GM04504 (cell line): ENCODE measurements around the gene MMP26.

ENCODE experiments used
- DNase-seq: peaks from one replicate; pipeline ENCODE4 v3.0.0-alpha.2; 2012; ENCODE audit warnings: low read depth

MMP26 gene

DNA sequence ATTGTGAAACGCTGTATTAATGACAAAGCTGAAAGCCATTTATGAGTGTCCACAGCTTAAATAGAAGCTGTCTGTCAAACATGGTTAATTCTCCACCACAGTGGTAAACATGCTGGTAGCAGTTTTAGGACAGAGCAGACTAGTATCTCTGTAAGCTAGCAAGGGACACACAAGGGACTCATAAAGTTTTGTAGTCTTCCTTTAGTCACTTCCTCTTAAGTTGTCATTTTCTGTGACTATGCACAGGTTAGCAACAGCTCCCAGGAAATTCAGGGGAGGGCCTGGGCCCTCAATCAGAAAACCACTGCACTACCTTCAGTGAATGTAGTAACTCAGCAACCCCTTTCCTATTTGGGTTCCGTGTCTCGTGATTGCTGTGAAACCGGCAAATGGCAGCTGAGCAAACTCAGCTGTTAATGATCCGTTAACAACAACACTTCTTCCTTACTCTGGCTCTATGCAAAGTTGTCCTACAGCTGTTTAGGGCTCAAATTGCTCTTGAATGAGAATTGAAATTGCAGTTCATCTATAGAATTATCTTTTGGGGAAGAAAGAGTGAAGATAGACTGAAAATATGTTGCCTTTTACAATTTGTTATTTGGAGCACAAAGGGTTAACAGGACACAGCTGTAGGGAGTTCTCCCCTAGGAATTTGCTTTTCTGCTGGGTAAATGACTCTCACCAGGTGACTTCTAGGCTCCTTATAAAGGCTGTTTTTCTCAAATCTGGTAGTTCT is at the start of gene MMP26:
Gene MMP26 (plus strand): TSS at position 731 of the 736 bp plus-strand sequence.
- no peak for DNase-seq

DNA sequence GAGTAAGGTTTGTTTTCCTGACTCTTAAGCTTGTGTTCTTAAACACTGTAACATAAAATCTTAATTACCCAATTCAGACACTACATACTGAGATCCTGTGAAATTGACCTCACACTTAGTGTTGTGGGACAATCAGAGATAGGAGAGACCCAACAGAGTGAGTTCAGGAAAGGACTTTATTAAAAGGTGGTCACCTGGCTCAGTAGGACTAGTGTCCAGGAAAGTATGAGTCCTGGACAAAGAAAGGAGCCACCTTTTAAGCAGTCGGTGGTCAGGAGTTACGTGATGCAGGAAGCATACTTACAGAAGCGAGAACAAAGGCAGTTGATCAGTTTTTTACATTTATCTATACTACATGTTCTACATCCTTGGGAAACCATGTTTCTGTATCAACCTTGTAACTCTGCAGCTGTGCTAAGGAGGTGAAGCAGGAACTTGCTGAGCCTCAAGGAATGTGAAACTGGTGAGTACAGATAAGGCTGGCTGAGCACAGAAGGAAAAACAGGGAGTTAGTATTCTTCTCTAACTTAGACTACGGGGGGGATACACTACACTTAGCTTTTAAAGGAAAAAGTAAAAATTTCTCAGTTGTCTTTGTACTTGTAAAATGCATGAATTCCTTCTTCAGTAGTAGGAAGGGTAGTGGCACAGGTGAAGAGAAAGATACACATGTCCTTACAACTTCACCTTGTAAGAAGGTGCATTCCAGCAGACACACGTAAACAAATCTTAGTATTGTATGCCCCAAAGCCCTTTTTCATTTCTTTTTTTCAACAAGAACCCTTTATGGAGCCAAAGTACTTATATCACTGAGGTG is 45.7 kb upstream of the MMP26 start:
- DNase-seq = no peak

DNA sequence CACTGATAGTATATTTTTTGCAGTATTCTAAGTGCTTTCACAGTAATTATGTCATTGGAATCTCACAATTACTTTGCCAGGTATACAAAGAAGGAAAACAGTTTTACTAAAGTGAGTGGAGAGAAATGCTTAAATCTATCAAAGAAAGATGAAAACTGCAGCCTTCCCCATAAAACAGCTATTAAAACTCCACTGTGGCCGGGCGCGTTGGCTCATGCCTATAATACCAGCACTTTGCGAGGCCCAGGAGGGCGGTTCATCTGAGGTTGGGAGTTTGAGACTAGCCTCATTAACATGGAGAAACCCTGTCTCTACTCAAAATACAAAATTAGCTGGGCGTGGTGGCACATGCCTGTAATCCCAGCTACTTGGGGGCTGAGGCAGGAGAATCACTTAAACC is 41.7 kb upstream of the MMP26 start:
- DNase-seq = no peak

DNA sequence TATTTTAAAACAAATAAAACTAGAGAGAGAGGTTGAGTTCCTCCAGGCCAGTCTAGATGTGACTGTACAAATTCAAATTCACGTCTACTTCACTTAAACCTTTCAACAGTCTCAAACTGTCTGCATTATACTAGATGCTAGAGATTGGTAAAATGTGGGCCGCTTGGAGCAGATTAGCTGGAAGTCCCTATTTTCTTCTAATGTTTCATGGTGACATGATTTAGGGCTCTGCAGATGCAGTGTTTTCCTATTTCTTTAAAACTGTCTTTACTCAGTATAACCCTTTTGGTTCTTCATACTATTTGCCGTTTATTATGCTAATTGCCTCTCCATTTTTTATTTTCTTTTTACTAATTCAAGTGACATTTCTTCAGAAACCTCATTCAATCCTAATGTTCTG is 40.4 kb upstream of the MMP26 start:
- no peak for DNase-seq

DNA sequence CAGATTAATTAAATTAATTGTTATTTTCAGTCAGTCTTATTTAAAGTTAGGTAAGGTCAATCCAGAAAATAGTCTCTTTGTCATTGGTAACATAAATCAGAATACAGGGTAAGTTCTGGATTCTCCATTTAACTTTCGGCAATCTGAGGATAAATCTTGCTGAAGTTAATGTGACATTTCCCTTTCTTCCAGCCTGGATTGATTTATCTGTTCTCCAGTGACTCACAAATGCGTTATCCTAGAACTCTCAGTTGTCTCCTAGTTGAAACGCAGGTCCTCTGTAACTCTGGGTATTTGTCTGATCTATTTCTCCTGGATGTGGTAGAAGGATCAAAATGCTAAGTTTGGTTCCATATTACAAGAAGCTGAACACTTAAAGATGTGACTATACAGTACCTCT is 39.8 kb upstream of the MMP26 start:
- DNase-seq = no peak

DNA sequence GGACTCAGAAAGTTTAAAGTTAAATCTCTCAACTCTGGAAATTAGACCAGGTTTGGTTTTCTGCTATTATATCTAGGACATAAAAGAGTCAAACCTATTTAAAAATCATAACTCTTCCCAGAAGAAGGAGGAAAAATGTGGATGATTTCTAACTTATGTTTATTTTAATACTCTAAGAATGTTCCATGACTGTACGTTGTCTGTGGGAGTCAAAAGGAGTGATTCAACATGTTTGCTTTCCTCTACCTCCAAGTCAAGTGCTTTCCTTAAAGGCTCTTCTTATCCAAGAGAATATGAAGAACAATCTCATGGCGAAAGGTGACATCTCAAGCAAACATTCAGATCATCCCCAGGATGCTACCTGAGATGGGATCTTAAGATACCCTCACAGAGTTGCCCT is 39.2 kb upstream of the MMP26 start:
- DNase-seq = no peak

DNA sequence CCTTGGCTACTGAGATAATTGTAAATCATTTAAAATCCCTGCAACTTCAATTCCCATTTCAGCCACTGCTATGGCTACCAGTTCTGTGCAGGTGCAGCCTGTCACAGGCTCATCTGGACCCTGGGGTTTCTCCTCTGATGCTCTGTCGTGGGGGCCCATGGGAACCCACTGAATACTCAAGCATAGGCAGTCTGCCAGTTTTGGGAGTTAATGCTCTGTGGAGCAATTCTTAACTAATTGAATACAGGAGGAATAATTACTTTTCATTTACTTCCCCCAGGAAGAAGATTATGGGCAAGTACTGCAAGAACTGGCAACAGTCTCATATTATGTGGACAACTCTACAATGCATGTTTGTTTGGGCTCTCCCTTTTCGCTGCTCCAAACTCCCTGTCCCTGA is 32.8 kb upstream of the MMP26 start:
- DNase-seq = no peak

DNA sequence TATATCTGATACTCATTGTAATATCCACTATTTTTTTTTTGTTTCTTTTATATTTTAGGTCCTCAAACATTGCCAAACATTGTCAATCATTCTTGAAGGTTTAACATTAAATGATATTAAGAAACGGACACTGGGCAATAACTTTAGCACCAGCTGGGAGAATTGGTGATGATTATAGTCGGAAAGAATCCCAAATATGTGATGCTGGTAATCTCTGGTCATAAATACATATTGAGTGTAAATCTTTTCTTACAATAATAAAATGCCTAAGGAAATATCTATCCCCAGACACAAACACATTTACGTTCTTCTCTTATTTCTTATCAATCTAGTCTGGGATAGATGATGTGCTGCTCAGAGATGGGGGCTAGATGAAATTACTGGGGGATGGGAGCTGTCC is 32.1 kb upstream of the MMP26 start:
- DNase-seq = no peak

DNA sequence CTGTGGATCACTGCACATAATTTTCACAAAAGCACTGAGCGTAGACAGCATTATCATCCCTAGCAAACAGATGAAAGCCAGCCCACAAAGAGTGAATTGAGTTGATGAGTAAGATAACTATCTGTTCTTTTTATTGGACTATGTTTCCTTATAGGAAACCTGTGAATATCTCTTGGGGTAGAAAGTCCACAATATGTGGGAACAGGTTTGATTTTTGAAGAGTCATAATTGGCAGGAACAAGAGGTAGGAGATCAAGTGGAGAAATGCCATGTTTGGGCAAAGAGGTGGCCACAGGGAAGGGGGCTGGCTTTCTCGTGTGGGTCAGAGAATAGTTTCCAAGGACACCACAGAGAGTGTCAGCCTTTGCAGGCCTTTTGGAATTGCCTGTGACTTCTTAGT is 30.8 kb upstream of the MMP26 start:
- DNase-seq = no peak

DNA sequence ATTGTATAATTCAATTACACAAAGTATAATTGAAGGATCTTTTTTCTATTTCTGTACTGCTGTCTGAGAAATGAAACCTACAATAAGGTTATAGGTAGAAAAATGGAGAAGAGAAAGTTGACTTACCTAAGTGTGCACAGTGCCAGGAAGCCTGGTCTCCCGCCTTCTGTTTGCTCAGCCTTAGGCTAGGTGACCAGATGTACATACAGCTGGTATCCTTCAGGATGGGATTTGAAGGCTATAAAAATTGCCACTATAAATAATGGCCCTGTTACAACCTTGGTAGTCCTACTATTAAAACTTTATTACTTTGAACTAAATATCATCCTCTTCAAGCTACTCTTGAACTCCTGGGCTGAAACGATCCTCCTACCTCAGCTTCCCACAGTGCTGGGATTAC is 26.6 kb upstream of the MMP26 start:
- DNase-seq = no peak

DNA sequence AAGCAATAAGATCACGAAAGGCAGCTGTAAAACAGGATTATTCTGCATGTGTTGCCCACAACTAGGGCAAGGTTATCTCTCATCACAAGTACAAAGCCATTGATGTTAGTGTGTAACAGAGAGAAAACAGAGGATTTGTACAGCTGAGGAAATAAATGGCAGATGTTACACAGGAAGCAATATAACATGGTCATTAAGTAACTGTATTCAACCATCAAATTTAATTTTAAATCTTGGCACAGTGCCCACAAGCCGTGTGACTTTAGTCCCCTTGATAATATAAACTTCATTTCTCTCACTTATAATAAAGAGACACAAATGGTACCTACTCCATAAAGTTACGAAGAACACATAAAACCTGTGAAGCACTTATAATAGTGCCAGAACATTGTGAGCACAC is 24.2 kb upstream of the MMP26 start:
- no peak for DNase-seq

DNA sequence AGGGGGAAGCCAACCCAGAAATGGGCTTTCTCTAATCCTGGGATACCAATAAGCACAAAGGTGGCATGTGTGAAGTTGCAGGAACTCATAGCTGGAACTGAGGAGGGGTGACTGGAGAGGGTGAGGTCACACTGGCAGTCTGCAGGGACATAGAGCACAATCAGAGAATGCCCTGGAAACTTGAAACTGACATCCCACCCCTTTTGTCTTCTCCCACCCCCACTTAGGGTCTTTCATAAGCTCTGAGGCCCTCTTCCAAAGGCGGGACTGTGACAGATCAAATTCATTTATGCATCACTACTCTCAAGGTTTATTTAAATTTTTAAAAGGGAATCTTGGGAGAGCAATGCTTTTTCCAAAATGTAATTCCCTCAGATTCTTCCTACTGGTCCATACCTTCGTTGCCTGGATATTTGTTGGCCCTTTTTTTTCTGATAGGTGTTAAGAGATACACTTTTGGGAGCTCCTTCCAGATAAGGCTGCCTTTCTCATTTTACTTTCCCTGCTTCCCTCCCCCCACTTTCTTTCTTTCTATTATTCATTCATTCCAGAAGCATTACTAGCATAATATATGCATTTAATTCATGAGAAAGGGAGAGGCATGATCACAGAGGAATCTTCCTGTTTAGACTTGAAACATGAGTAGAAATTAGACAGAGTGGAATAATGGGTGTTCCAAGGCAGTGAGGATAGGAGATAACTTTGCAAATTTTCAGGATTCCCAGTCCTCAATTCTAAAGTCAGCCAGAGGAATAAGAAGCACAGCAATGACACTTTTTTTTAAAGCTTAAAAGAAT is 21.8 kb upstream of the MMP26 start:
- no peak for DNase-seq

DNA sequence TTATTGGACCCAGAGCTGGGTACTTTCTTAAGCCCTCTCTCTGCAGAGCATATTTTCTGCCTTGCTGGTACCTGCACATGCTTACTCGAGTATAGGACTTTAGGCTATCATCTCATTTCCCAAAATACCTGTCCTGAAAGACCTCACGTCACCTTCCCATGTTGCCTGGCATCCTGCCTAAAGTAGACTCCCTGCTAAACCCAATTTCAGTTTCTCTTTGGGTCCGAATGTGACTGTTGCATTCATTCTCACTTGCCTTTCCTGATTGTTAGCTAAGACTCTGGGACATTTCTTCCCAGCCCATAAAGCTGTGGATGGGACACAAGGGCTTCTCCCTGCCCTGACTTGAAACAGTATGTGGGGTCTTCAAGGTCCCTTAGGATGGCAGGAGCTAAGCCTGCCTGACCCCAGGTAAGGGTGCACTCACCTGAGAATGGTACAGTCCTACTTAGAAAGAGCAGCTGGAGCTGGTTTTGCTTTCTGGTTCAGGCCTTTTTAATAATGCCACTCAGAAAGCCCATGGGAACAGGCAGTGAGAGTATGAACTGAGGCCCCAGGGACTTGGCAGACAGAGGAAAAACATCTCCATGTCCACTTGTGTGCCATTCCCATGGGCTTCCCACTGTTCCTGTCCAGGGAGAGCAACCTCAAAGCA is 19.8 kb upstream of the MMP26 start:
- no peak for DNase-seq

DNA sequence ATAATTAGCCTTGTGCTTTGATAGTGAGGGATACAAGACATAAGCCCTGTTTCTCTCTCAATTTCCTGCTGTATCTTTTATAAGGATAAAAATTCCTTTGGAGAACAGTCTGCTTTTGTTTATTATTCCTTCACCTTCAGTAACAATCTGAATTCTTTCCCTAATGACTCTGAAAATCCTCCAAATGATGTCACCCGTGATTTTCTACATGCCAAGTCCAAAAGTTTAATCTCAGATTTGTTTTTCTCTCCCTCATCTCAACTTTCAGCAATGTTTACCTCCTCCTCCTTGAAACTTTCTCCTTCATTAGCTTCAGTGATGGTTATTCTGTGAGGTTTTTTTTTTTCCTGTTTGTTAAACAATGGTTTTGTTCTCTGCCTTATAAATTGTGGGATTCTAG is 9.1 kb upstream of the MMP26 start:
- DNase-seq = no peak

DNA sequence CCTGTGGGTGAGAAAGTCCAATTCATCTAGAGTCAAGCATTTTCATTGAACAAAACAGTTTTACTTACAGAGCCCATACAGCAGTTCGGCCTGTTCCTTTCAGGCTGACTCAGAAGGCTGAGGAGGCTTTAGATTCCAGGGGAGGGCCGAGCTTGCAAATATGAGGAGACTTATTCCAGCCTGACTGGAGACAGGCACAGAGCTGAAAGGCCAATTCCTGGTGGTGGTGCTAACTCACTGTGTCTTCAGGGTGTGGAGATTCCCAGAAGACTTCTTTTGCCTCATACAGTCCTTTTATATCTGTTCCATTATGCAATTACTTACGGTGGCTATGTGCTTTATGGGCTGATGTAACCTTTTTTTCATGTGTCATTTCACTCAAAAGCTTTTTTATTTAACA is 7.0 kb upstream of the MMP26 start, which contains the start of gene OR51E2:
Gene OR51E2 (minus strand): TSS at position 269 of the 400 bp plus-strand sequence. CDS start 15,142 bp downstream, outside the sequence.
- DNase-seq = peak; percentile 3

DNA sequence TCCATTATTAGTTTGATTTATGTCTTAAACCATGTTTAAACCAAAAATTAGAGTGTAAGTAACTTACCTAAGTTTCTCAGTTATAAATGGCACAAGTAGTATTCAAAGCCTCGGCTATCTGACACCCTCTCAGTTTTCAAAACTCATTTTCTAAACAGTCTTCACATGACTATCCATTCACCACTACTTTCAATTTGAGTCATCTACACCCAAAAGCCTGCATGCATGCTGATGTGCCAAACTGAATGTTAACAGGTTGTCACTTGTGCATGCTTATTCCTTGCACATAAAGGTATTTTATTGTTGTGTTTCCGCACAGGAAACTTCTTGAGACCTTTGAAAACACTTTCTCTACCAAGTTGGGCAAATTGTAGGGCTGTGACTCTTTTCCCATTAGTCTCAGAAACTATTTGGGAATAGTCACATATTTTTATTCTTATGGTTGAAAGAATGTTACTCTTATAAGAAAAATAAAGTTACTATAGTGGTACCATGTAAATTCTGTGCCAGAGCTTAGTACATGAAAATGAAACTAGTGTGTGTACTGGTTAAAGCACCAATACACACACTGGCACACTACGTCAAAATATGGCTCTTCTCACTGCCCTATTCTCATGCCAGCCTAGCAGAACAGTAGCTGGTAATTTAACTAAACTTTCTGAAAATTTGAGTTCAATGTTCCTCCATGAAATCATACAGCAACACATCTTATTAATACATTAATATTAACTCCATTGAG is 4.7 kb upstream of the MMP26 start:
- DNase-seq = no peak

DNA sequence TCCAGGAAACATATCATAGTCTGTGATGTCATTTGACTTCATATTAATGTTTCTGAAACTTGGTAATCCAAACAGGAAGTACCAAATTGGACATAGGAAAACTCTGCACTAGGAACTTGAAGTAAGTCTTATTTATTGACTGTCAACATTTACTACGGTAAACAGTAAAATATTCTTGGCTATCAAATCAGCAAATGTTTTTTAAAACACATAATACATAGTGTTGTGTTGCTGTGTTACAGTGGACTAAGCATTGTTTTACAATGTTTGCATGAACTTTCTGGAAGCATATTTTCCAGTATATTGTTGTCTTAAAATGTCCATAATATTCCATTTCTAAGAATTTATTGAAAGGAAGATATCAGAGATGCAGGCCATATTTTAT is 4.2 kb upstream of the MMP26 start:
- DNase-seq = no peak

DNA sequence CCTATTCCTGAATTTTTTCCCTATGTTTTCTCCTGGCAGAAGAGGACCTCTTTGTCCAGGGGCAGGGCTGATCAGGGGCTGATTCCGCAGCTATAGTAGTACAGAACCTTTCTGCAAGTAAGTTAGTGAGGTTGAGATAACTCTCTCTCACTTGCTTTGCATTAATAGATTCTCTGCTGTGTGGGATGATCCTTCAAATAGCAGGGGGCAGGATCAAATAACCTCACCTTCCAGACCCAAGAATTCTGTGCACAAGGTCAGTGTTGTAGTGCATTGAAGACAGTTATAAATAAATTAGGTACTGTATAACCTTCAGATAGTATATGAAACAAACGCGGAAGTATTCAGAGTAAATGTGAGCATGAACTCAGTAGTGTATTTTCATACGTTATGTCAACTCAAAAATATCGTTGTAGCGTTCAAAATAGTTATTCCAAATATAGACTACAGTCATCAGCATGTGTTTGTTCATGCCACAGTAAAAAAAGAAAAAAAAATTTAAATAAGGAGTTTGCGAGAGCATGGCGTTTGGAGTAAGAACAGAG is 278 bp downstream of the MMP26 start:
- no peak for DNase-seq

DNA sequence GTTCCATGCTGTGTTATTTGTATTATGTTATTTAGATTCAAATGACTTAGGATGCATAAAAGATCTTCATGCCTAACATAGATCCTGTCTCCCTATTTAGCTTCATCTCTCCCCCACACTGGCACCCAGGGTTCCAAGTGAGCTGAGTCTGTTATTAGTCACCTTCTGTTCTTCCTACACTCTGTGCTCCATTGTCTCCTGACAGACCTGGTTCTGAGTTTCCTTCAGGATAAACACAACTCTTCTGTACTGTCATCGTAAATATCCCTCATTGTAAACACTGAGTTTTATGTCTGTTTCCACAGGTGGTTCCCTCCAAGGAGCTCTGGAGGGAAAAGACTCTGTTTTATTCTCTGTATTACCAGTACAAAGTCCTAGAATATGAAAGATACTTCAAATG is 8.7 kb downstream of the MMP26 start:
- DNase-seq = no peak

DNA sequence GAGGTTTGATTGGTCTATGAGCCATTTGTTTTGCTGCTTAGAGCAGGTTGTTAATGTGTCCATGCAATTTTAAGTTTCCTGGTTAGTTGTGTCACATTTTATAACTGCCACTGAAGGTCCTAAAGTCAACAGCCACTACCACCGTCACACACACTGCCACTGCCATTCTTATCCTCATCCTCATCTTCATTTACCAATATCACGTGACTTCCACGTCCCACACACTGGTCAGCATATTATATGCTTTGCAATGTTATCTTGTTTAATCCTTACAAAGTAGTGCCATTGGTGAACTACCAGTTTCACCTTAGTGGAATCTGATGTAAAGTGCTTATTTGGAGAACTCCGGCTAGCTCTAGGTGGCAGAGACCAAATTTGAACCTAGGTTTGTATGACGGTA is 9.7 kb downstream of the MMP26 start:
- DNase-seq = no peak
